Myometrial cell (primary cell): ENCODE results near the gene MINK1. TPM values are rescaled to one million over a fixed set of nuclear protein-coding genes. Genes with fewer than 3 reads are reported as not detected.

Experiments used
- total RNA-seq: library from RNA; depleted of rRNA; stranded (reverse); fragments of >200 nt; gene quantifications from 2 replicates; pipeline ENCODE4 v1.2.3, GENCODE V29; 2015

MINK1 gene
- 22.2 and 26.2 TPM in 2 replicates for total RNA-seq

DNA sequence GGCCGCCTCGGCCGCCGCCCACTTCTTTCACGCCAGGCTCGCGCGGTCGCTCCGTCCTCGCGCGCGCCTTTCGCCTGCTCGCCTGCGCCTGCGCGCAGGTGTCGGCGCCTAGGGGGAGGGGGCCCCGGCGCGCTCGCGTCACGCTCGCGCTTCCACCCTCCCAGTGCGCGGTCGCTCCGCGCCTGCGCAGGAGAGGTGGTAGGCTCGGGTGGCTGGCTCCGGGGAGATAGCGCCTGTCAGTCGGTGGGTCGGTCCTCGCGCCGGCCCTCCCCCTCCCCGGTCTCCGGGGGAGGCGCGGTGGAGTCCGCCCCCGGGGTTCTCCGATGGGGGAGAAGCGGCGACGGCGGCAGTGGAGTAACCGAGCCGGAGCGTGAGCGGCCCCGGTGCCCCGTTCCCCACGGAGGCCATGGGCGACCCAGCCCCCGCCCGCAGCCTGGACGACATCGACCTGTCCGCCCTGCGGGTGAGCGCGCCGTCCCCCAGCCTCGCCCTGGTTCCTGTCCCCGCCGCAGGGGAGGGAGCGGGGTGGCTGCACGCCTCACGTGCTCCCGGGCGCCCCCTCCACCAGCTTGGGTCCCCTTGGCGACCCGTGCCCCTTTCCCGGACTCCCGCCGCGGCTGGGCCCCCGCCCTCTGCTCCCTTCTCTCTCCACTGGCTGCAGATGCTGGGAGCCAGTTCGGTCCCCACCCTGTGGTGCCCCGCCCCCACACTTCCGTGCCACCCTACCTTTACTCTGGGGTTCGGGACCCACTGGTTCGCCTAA is at the start of gene MINK1:
TSS of gene MINK1 (plus strand) at position 163 of the 763 bp plus-strand sequence. CDS start at position 407, 244 bp downstream.

DNA sequence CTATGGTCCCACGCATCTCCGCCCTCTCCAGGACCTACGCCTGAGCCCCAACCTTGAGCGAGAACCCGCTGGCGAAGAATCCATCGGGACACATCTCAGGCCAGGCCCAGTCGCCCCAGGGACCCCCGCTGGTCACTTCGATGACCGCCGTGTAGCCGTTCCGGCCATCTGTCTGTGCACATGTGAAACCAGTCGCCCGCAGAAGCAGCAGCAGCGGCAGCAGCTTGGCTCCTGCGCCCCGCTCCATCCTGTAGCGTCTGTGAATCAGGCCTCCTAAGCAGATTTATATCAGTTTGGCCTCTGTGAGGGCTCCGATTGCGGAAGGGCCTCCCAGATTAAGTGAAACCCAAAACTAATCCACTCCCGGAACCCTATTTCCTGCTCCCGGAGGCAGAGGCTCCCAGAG is 47.0 kb upstream of the MINK1 start, which contains the start of gene VMO1:
TSS of gene VMO1 (minus strand) at position 259 of the 406 bp plus-strand sequence. CDS start at position 247, 12 bp downstream.

DNA sequence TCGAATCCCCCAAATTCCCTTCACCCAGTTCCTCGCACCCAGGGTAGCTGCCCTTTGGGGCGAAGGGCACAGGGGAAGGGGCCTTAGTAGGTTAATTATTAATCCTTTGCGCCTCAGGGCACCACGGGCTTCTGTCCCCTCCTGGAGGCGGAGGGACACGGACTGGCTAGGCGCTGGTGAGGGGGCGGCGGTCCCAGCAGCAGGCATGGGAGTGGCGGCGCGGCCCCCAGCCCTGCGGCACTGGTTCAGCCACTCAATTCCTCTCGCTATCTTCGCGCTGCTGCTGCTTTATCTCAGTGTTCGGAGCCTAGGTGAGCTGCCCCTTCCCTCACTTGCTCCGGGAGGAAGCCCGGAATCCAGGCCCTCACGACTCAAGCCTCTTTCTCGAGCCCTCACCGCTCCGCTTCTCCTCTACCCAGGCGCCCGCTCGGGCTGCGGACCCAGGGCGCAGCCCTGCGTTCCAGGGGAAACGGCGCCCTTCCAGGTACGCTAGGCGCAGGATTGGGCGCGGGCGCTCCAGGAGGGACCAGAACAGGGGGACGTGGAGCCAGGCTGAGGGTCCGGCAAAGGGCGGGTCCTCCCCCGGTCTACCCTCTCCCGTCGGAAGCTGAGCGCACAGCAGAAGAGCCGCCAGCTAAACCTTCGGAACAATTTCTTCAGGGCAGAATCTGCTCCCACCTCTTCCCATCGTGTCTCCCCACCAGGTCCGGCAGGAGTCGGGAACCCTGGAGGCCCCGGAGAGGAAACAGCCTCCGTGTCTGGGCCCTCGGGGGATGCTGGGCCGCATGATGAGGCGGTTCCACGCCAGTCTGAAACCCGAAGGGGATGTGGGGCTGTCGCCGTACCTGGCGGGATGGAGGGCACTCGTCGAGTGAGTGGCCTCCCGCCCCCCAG is 44.1 kb upstream of the MINK1 start, which contains the start of gene GLTPD2:
TSS of gene GLTPD2 (plus strand) at position 158 of the 894 bp plus-strand sequence. CDS start at position 206, 48 bp downstream.

DNA sequence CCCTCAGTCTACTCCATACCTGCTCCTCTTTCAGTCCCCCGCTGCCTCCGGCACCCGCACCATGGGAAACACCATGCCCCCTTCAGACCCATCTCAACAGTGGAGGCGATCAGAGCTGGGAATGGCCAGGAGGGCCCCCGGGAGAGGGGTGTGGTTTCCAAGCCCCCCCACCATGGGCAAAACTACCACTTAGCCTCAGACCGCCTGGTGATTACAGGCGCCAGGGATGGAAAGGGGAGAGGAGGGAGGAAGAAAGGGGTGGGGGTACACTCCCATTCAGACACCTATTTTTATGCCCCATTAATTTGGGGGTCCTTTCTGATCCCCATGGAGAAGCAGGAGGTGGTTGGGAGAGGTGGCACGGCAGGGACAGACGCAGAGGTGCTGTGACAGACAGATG is 30.9 kb upstream of the MINK1 start, which contains the start of gene C17orf114:
TSS of gene C17orf114 (minus strand) at position 101 of the 400 bp plus-strand sequence.

DNA sequence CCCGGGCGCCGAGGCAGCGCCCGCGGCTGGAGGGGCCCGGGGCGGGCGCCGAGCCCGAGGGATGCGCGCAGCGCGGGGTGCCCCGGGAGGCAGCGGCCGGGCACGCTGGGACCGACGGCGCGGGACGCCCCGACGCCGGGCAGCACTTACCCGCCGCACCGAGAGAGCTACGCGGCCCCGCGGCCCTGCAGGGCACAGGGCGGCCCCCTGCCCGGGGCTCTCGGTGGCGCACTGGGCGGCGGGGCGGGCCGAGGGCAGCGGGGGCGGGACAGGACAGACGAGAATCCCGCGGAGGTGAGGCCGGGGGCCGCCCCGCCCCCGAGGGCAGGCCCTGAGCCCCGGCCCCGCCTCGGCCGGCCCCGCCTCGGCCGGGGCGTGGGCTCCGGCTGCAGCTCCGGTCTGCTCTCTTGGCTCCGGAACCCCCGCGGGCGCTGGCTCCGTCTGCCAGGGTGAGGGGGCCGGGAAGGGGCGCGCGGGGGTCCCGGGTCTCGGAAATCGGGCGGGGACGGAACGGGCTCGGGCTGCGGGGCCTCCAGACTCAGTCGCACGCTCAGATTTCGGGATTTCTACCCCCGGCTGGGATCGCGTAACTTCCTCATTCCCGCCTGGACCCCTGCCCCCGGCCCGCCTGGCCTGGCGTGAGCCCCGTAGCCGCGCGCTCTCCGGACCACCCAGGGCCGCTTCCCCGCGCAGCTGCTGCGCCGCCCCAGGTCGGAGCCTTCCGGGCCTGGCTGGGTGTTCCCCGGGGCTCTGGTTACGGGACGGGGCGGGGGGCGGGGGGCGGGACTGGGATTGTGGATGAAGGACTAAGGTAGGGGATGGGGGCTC is 26.1 kb upstream of the MINK1 start, which contains the start of gene PLD2:
TSS of gene PLD2 (plus strand) at position 376 of the 828 bp plus-strand sequence. CDS start 621 bp downstream, outside the sequence.

DNA sequence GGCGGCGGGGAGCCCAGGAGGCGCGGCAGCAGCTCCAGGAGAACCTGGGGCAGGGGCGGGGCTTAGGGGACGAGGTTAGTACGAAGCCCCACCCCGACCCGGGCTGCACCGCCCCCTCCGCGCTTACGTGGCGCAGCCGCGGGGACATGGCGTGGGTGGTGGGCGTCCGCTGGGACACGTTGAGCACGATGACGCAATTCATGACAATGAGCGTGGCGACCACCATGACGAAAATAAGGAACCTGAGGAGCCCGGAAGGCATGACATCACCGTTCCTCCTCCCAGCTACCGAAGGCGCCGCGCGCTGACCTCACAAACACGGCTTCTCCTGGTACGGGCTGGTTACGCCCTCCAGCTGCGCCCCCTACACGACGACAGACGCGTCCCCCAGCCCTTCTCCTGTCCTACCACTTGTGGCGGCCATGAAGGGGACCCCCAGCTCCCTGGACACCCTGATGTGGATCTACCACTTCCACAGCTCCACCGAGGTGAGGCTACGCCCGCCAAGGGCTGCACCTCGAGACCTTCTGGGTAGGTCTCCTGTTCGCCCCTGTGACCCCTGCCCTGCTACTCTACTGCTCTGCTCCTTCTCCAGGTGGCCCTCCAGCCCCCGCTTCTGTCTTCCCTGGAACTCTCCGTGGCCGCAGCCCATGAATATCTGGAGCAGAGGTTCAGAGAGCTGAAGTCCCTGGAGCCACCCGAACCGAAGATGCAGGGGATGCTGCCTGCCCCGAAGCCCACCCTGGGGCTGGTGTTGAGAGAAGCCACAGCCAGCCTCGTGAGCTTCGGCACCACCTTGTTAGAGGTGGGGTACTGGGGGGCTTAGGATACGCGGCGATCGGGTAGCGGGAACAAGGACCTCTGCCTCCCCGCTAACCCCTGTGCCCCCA is 66.4 kb downstream of the MINK1 start, which contains the start of gene C17orf107:
TSS of gene C17orf107 (plus strand) at position 196 of the 890 bp plus-strand sequence. CDS start at position 423, 227 bp downstream.

DNA sequence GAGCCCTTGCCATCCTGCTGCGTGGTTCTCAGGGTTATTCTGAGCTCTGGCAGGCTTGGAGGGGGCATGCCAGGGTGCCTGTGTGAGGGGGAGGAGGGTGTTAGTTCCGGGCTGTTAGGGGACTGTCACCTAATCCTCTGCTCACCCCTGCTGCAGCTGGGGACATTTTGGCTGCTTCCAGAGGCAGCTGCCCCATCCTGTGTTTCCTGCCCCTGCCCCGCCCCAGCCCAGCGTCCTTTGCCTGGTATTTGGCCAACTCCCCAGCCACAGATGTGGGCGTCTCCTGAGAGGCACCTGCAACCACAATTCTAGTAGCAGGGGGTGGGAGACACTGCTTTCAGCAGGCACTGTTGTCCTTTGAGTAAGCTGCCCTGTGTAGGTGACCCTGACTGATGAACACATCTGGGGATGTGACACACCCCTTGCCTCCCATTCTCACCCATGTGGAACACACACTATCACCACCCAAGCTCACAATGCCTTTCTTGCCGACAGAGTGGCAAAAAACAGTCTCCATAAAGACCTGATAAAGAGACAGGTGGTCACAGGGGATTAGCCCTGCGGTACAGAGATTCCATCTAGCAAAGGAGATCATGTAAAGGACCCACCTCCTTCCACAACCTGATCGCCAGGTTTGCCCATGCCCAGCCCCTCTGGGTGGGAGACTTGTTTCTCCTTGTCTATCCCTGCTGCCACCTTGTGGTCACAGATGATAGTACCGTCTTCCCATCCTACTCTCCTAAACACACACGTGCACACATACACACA is 70.1 kb downstream of the MINK1 start, which contains the start of gene CHRNE:
TSS of gene CHRNE (minus strand) at position 48 of the 768 bp plus-strand sequence. CDS start at position 13, 35 bp downstream.

DNA sequence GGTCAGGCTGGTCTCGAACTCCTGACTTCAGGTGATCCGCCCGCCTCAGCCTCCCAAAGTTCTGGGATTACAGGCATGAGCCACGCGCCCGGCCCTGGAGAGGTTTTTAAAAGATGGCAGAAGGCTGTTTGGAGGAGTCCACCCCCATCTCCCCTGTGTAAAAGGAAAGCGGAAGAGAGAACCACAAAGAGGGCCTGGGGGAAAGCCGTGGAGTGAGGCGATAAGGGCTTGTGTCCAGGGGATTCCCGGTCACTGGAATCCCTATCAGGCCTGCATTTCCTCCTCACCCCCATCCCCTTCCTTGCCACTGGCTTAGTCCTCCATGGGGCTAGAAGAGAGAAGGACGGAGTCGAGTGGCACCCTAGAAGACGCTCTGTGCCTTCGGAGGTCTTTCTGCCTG is 98.8 kb downstream of the MINK1 start, which contains the start of gene GP1BA:
TSS of gene GP1BA (plus strand) at position 315 of the 400 bp plus-strand sequence. CDS start 328 bp downstream, outside the sequence.

DNA sequence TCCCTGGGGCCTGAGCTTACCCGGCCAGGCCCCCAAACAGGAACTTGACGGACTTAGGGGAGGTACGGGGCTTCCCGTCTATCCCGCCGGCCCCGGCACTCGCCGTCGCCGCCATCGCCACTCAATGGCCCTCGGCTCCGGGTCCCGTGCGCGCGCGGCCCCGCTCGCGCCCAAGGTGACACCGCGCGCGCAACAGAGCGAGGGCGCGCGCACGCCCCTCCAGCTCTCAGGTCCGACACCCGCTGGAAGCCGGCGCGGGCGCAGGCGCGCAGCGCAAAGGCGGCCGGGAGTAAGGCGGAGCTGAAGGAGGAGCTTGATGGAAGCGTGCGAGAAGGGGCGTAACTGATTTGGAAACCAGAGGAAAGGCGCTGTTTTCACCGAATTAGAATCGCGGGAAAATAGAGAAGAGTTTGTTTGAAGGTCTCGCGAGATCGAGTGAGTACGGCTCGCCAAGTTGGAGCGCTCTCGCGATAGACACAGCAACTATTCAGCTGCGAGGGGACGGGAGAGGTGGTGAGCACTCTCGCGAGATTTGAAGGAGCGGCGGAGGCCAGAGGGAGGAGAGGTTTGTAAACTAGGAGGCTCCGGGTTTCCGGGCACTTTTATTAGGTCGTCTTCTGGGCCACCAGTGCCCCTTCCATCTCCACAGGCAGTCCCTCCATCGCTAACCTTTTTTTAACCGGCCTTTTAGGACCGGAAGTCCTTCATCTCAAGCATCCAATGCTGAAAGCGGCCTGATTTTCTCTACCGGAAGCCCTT is 106.8 kb downstream of the MINK1 start, which contains the start of the genes RNF167 and SLC25A11:
TSS of gene RNF167 (plus strand) at position 473 of the 759 bp plus-strand sequence. CDS start 642 bp downstream, outside the sequence.
TSS of gene SLC25A11 (minus strand) at position 251 of the 759 bp plus-strand sequence. CDS start at position 115, 136 bp downstream.

Other genes starting within 250 kb of the MINK1 start
- gene SMTNL2, start 248.8 kb upstream of the MINK1 start, total RNA-seq = not detected in 2 replicates
- gene ALOX15, start 191.7 kb upstream of the MINK1 start, total RNA-seq = not detected in 2 replicates
- 22.5 and 25.9 TPM in 2 replicates for gene PELP1, start 129.2 kb upstream of the MINK1 start, total RNA-seq
- gene ARRB2, start 122.7 kb upstream of the MINK1 start, total RNA-seq = 12.9 and 14.4 TPM in 2 replicates
- gene MED11, start 101.9 kb upstream of the MINK1 start, total RNA-seq = 31.5 and 34.9 TPM in 2 replicates
- 0.29 TPM in 1 of 2 replicates, not detected in the other for gene ZMYND15, start 93.5 kb upstream of the MINK1 start, total RNA-seq
- 1.2 and 1.7 TPM in 2 replicates for gene CXCL16, start 93.4 kb upstream of the MINK1 start, total RNA-seq
- not detected in 2 replicates for gene TM4SF5, start 61.5 kb upstream of the MINK1 start, total RNA-seq
- not detected in 2 replicates for gene VMO1, start 47.0 kb upstream of the MINK1 start, total RNA-seq
- gene GLTPD2, start 44.4 kb upstream of the MINK1 start, total RNA-seq = not detected in 2 replicates
- 350 and 452 TPM in 2 replicates for gene PSMB6, start 37.2 kb upstream of the MINK1 start, total RNA-seq
- 19.8 and 28.3 TPM in 2 replicates for gene PLD2, start 26.2 kb upstream of the MINK1 start, total RNA-seq
- 4.3 and 5.7 TPM in 2 replicates for gene C17orf107, start 66.2 kb downstream of the MINK1 start, total RNA-seq
- 0.35 and 0.86 TPM in 2 replicates for gene CHRNE, start 69.8 kb downstream of the MINK1 start, total RNA-seq
- not detected in 2 replicates for gene GP1BA, start 98.9 kb downstream of the MINK1 start, total RNA-seq
- gene SLC25A11, start 106.7 kb downstream of the MINK1 start, total RNA-seq = 61.9 and 65.2 TPM in 2 replicates
- gene RNF167, start 106.9 kb downstream of the MINK1 start, total RNA-seq = 64.3 and 64.5 TPM in 2 replicates
- gene PFN1, start 115.2 kb downstream of the MINK1 start, total RNA-seq = 1,248 and 1,319 TPM in 2 replicates
- gene ENO3, start 117.8 kb downstream of the MINK1 start, total RNA-seq = 3.4 TPM in 1 of 2 replicates, not detected in the other
- gene SPAG7, start 134.5 kb downstream of the MINK1 start, total RNA-seq = 60.0 and 64.9 TPM in 2 replicates
- 15.6 and 36.6 TPM in 2 replicates for gene CAMTA2, start 154.3 kb downstream of the MINK1 start, total RNA-seq
- gene INCA1, start 164.2 kb downstream of the MINK1 start, total RNA-seq = under 0.01 and 0.53 TPM in 2 replicates
- 49.3 and 54.8 TPM in 2 replicates for gene KIF1C, start 164.6 kb downstream of the MINK1 start, total RNA-seq
- 0.29 and 0.71 TPM in 2 replicates for gene SLC52A1, start 202.1 kb downstream of the MINK1 start, total RNA-seq
- gene ZFP3, start 245.1 kb downstream of the MINK1 start, total RNA-seq = 0.89 and 1.7 TPM in 2 replicates